K562 (cell line): ENCODE measurements around the gene NPR1. TPM values are rescaled to one million over a fixed set of nuclear protein-coding genes. Genes with fewer than 3 reads are reported as not detected.

ENCODE experiments used
- ATAC-seq: fragments of 200-7000 bp; cut with Tn5 transposase; 3 replicates; pipeline ENCODE4 v1.9.1; 2020; ENCODE audit warnings: moderate library complexity
- BruUV-seq: library from RNA; stranded (reverse); fragments of 400-500 nt; replicated peaks from 2 replicates; lab custom pipeline; 2021; lab: Mats Ljungman, UMichigan
- CTCF ChIA-PET: fragments of 300-600 bp; formaldehyde crosslinking; extraction: SDS; loops from one replicate; lab custom pipeline; 2021; ENCODE audit warnings: low intra/inter-chr PET ratio; lab: Yijun Ruan, JAX
- POLR2A ChIA-PET: fragments of 300-600, 350-650 bp; sonication (Branson Sonifier 250); formaldehyde crosslinking; extraction: SDS; loops from one replicate; lab custom pipeline; 2021; ENCODE audit warnings: antibody characterized with exemption, inconsistent platforms; lab: Yijun Ruan, JAX
- DNase-seq, 4 experiments: peaks; one replicate each; pipeline versions ENCODE4 v3.0.0 to v3.0.0-alpha.2; 2011 to 2018; ENCODE audit warnings: low spot score in 3 of 4, mixed read lengths in 3 of 4; ENCODE audit errors: extremely low read depth in 1 of 4
- FAIRE-seq: peaks from 2 replicates; lab custom pipeline; 2011; peaks lifted over from hg19 to GRCh38; lab: Jason Lieb, UNC
- H2AFZ ChIP-seq: 2 replicates; pipeline ENCODE4 v1.6.0; 2011; ENCODE audit warnings: low read depth, low read length, control low read depth, inconsistent platforms
- H3K27ac ChIP-seq: fragments of 200-600 bp; 3 replicates; pipeline ENCODE4 v1.8.0; 2011; ENCODE audit warnings: low read depth, mild to moderate bottlenecking, control low read depth, inconsistent platforms, low read length, moderate library complexity, mixed read lengths; ENCODE audit errors: extremely low read depth
- H3K27me3 ChIP-seq, 2 experiments: fragments of 300-600 bp in 1 of 2; 2 replicates in 1 of 2; 3 replicates in 1 of 2; pipeline versions ENCODE4 v1.6.0 to v1.8.0; 2011; ENCODE audit warnings: inconsistent platforms in 2 of 2, low read length in 2 of 2, mild to moderate bottlenecking in 1 of 2, mixed read lengths in 1 of 2, moderate library complexity in 1 of 2; ENCODE audit not compliant: control insufficient read depth in 2 of 2, insufficient read depth in 2 of 2
- H3K36me3 ChIP-seq: fragments of 300-600 bp; 3 replicates; pipeline ENCODE4 v1.8.0; 2011; ENCODE audit warnings: mild to moderate bottlenecking, low read length, inconsistent platforms; ENCODE audit not compliant: control insufficient read depth, insufficient read depth
- H3K4me1 ChIP-seq, 2 experiments: fragments of 200-600 bp in 1 of 2; replicated peaks in 1 of 2; 2 replicates in 1 of 2; 3 replicates in 1 of 2; pipeline versions ENCODE4 v1.5.1 to v1.8.0; 2011; ENCODE audit warnings: inconsistent platforms in 2 of 2, low read length in 2 of 2, mild to moderate bottlenecking in 1 of 2, mixed read lengths in 1 of 2, moderate library complexity in 1 of 2; ENCODE audit not compliant: control insufficient read depth in 2 of 2, insufficient read depth in 2 of 2
- H3K4me2 ChIP-seq: 2 replicates; pipeline ENCODE4 v1.6.1; 2011; ENCODE audit warnings: low read length, control low read depth, inconsistent platforms, mixed read lengths; ENCODE audit not compliant: insufficient read depth
- H3K4me3 ChIP-seq: fragments of 200-600 bp; sonication (generic), shearing (Covaris generic); 2 replicates; pipeline ENCODE4 v1.5.1; 2016; ENCODE audit warnings: control low read depth, inconsistent platforms
- H3K79me2 ChIP-seq: fragments of 200-600 bp; 3 replicates; pipeline ENCODE4 v1.8.0; 2011; ENCODE audit warnings: low read length, inconsistent platforms; ENCODE audit not compliant: control insufficient read depth, insufficient read depth
- H3K9ac ChIP-seq, 2 experiments: 2 replicates each; pipeline versions ENCODE4 v1.6.0 to v1.6.1; 2011; ENCODE audit warnings: low read depth in 2 of 2, low read length in 2 of 2, control low read depth in 1 of 2, inconsistent platforms in 1 of 2, mild to moderate bottlenecking in 1 of 2, mixed read lengths in 1 of 2; ENCODE audit not compliant: insufficient read depth in 1 of 2
- H3K9me1 ChIP-seq: one replicate; pipeline ENCODE4 v1.6.0; 2011; ENCODE audit warnings: inconsistent platforms, mild to moderate bottlenecking, low read length, moderate library complexity; ENCODE audit not compliant: control insufficient read depth, insufficient read depth
- H3K9me3 ChIP-seq: replicated peaks from 2 replicates; pipeline ENCODE4 v1.5.1; 2011; ENCODE audit warnings: low read depth, low read length, inconsistent platforms; ENCODE audit not compliant: control insufficient read depth, insufficient read depth
- H4K20me1 ChIP-seq: replicated peaks from 2 replicates; pipeline ENCODE4 v1.6.1; 2011; ENCODE audit warnings: low read length, inconsistent platforms, mixed read lengths; ENCODE audit not compliant: control insufficient read depth, insufficient read depth
- COPS2 ChIP-seq: fragments of 450-650 bp; conservative IDR thresholded peaks from 2 replicates; pipeline ENCODE4 v1.6.1; 2016; ENCODE audit warnings: mild to moderate bottlenecking, moderate library complexity
- NR2C2 ChIP-seq, 2 experiments: fragments of 200-800 bp in 1 of 2; sonication (Bioruptor generic) in 1 of 2; sonication (generic) in 1 of 2; formaldehyde crosslinking in 1 of 2; IDR thresholded peaks; 2 replicates each; pipeline versions ENCODE4 v1.6.1 to v1.8.0; 2016 to 2022; ENCODE audit warnings: mild to moderate bottlenecking in 1 of 2, missing compliant biosample characterization in 1 of 2, missing genetic modification characterization in 1 of 2, missing genetic modification reagents in 1 of 2
- RFX7 ChIP-seq: fragments of 250-450 bp; sonication (Bioruptor Pico); IDR thresholded peaks from 2 replicates; pipeline ENCODE4 v1.5.1; 2021; ENCODE audit warnings: mild to moderate bottlenecking
- SAFB ChIP-seq: fragments of 200-400 bp; formaldehyde crosslinking; IDR thresholded peaks from 2 replicates; pipeline ENCODE4 v1.6.1; 2017; ENCODE audit warnings: low read depth, low read length, borderline replicate concordance
- SMAD2 ChIP-seq: fragments of 150-350 bp; IDR thresholded peaks from 2 replicates; pipeline ENCODE4 v1.6.1; 2014; ENCODE audit warnings: low read depth, mild to moderate bottlenecking, low read length
- TFE3 ChIP-seq: fragments of 450-650 bp; formaldehyde crosslinking; IDR thresholded peaks from 2 replicates; pipeline ENCODE4 v1.4.0; 2020; ENCODE audit warnings: mild to moderate bottlenecking, mixed read lengths
- ZNF212 ChIP-seq: fragments of 450-650 bp; formaldehyde crosslinking; IDR thresholded peaks from 2 replicates; pipeline ENCODE4 v1.4.0; 2020; ENCODE audit warnings: mild to moderate bottlenecking
- WGBS: fragments of 100-300 bp; shearing (Covaris generic); methylation state at CpG from one replicate; pipeline ENCODE4 v1.1.6; 2016; ENCODE audit warnings: low coverage, mixed read lengths; ENCODE audit not compliant: insufficient coverage; ENCODE audit errors: missing lambda C conversion rate; 5-methylcytosine and 5-hydroxymethylcytosine counted together
- in situ Hi-C: fragments of 300-500 bp; cut with MboI; formaldehyde crosslinking; loops from 4 replicates; pipeline ENCODE4 v1.15.0; 2018; ENCODE audit warnings: inconsistent platforms, mixed read lengths
- intact Hi-C: fragments of 100-400 bp; cut with micrococcal nuclease; formaldehyde crosslinking; loops from 2 replicates; pipeline ENCODE4 v1.14.2; 2022
- polyA plus RNA-seq, 8 experiments: library from polyadenylated mRNA; depleted of rRNA in 4 of 8; stranded (reverse) in 5 of 8; unstranded in 3 of 8; fragments of >200 nt; fragmentation: Nextera tagmentation in 2 of 8; fragmentation: Illumina TruSeq in 1 of 8; extraction: Ambion mirVana in 2 of 8; extraction: Trizol in 1 of 8; gene quantifications; 2 replicates each; pipeline versions ENCODE4 v1.2.1 to v1.2.3, GENCODE V29; 2011 to 2014; ENCODE audit warnings: inconsistent platforms in 1 of 8, missing spikeins in 1 of 8
- total RNA-seq, 7 experiments: library from RNA; depleted of rRNA in 6 of 7; stranded (reverse); fragments of >200 nt in 6 of 7; fragmentation: Illumina TruSeq in 2 of 7; extraction: Trizol in 2 of 7; gene quantifications; 2 replicates each; pipeline versions ENCODE4 v1.2.1 to v1.2.3, GENCODE V29; 2011 to 2021; ENCODE audit warnings: low replicate concordance in 1 of 7

The NPR1 gene
- total and polyA plus RNA-seq, 9 of the 15 experiments (the other 6 are each of a cell fraction or from before 2014, with no cell fraction given) = 0.05 to 0.16 (median 0.06) TPM; not detected in 6

- POLR2A ChIA-PET = interaction anchor here (0.6 kb wide), 1 partner anchor 305 kb away, joined by 4 read pairs; no protein-coding TSS in a partner anchor
- H3K9me3 ChIP-seq = no peaks in the 10 kb centered on the region
- in situ Hi-C loops = no loop called here
- no peak overlapping the region for H3K4me3 ChIP-seq
- peaks cover 16 to 38% of the 10 kb centered on the region in 2 experiments; a peak in 4 of 5 replicates for H3K27me3 ChIP-seq
- ATAC-seq = no peak
- no peak for FAIRE-seq
- 26% methylated on average over 10 of the region's 12 CpGs for WGBS
- no peak for TF ChIP-seq RFX7
- no peak for TF ChIP-seq SMAD2
- no peak for TF ChIP-seq SAFB
- TF ChIP-seq NR2C2 (CRISPR knock-in tag; IDR thresholded peaks at IDR 0.05) = no peak
- no peak for TF ChIP-seq NR2C2 (tag; IDR thresholded peaks at IDR 0.05)
- no peak for TF ChIP-seq COPS2
- no peak for TF ChIP-seq TFE3 (CRISPR knock-in tag)
- no peak for TF ChIP-seq ZNF212 (CRISPR knock-in tag)
- no peak overlapping the region for H2AFZ ChIP-seq
- H3K9me1 ChIP-seq = peaks cover 3% of the 10 kb centered on the region
- no peaks in the 10 kb centered on the region for H3K79me2 ChIP-seq
- CTCF ChIA-PET = interaction anchor here (0.7 kb wide), 1 partner anchor 65 kb away, joined by 3 read pairs; no protein-coding TSS in a partner anchor
- H3K36me3 ChIP-seq = no peaks in the 10 kb centered on the region
- H4K20me1 ChIP-seq = no peaks in the 10 kb centered on the region
- intact Hi-C loops = no loop called here
- H3K9ac ChIP-seq = no peak overlapping the region
- peaks cover 3 to 23% of the 10 kb centered on the region in 2 experiments; a peak in 4 of 5 replicates for H3K4me1 ChIP-seq
- DNase-seq = no peak
- no peak overlapping the region for H3K27ac ChIP-seq
- no peak overlapping the region for H3K4me2 ChIP-seq
- no TSS peak for BruUV-seq
These were observed 6.4 kb downstream of the NPR1 start for GRCh38 chr1:153684892-153685291.
